HCT116 (cell line): ENCODE measurements around the gene SH2B3. TPM values are rescaled to one million over a fixed set of nuclear protein-coding genes. Genes with fewer than 3 reads are reported as not detected.

ENCODE experiments used
- ATAC-seq: fragments of 200-7000 bp; cut with Tn5 transposase; 2 replicates; pipeline ENCODE4 v1.9.1; 2020; ENCODE audit warnings: mild to moderate bottlenecking, moderate library complexity
- BruUV-seq: library from RNA; stranded (reverse); fragments of 400-500 nt; replicated peaks from 2 replicates; lab custom pipeline; 2021; lab: Mats Ljungman, UMichigan
- CTCF ChIA-PET: fragments of 300-600 bp; sonication (Branson Sonifier 250); formaldehyde crosslinking; loops from one replicate; lab custom pipeline; 2021; ENCODE audit warnings: antibody characterized with exemption; lab: Charles Lee
- POLR2A ChIA-PET: fragments of 300-600, 350-600 bp; sonication (Branson Sonifier 250); formaldehyde crosslinking; loops from one replicate; lab custom pipeline; 2021; ENCODE audit warnings: antibody characterized with exemption; lab: Charles Lee
- RAD21 ChIA-PET, 2 experiments: fragments of 300-600 bp; sonication (Branson Sonifier 250); formaldehyde crosslinking; loops; one replicate each; lab custom pipeline; 2023; ENCODE audit warnings: low total read pairs in 2 of 2; ENCODE audit not compliant: uncharacterized antibody in 2 of 2, unreplicated experiment in 2 of 2, low non-redundant PET in 1 of 2; lab: Charles Lee
- DNase-seq: peaks from one replicate; pipeline ENCODE4 v3.0.0-alpha.2; 2010; ENCODE audit warnings: low read depth, low spot score
- H2AFZ ChIP-seq: fragments of 200-600 bp; shearing (Covaris generic), sonication (generic); 2 replicates; pipeline ENCODE4 v1.6.1; 2017; ENCODE audit warnings: low read depth, mixed run types, mixed read lengths, antibody characterized with exemption, low read length; ENCODE audit not compliant: poor library complexity, severe bottlenecking
- H3K27ac ChIP-seq: 2 replicates; pipeline ENCODE4 v1.5.1; 2012; ENCODE audit warnings: low read depth, low read length
- H3K27me3 ChIP-seq: fragments of 200-600 bp; sonication (generic); 2 replicates; pipeline ENCODE4 v1.6.1; 2016; ENCODE audit warnings: mixed run types, low read length, mixed read lengths; ENCODE audit not compliant: insufficient read depth
- H3K36me3 ChIP-seq, 2 experiments: fragments of 200-500 bp in 1 of 2; fragments of 200-600 bp in 1 of 2; sonication (Bioruptor generic) in 1 of 2; sonication (generic) in 1 of 2; 2 replicates each; pipeline versions ENCODE4 v1.5.1 to v1.6.1; 2014 to 2016; ENCODE audit warnings: low read length in 2 of 2, inconsistent platforms in 1 of 2, mixed read lengths in 1 of 2, mixed run types in 1 of 2; ENCODE audit not compliant: insufficient read depth in 2 of 2, control insufficient read depth in 1 of 2
- H3K4me1 ChIP-seq, 2 experiments: fragments of 200-600 bp in 1 of 2; sonication (generic) in 1 of 2; 2 replicates each; pipeline versions ENCODE4 v1.5.1 to v1.6.1; 2012 to 2017; ENCODE audit warnings: low read length in 2 of 2, inconsistent platforms in 1 of 2, mild to moderate bottlenecking in 1 of 2, mixed read lengths in 1 of 2, mixed run types in 1 of 2, moderate library complexity in 1 of 2; ENCODE audit not compliant: insufficient read depth in 2 of 2, control insufficient read depth in 1 of 2
- H3K4me2 ChIP-seq: fragments of 200-600 bp; sonication (generic); 2 replicates; pipeline ENCODE4 v1.6.1; 2017; ENCODE audit warnings: mixed run types, low read length, mixed read lengths
- H3K4me3 ChIP-seq, 2 experiments: fragments of 200-600 bp in 1 of 2; sonication (generic) in 1 of 2; replicated peaks in 1 of 2; 2 replicates each; pipeline ENCODE4 v1.5.1; 2011 to 2016; ENCODE audit warnings: low read length in 2 of 2, control low read depth in 1 of 2, low read depth in 1 of 2, mild to moderate bottlenecking in 1 of 2, mixed read lengths in 1 of 2, mixed run types in 1 of 2
- H3K79me2 ChIP-seq: fragments of 200-600 bp; sonication (generic); 2 replicates; pipeline ENCODE4 v1.6.1; 2017; ENCODE audit warnings: mild to moderate bottlenecking, mixed run types, low read length, moderate library complexity, mixed read lengths; ENCODE audit not compliant: insufficient read depth
- H3K9ac ChIP-seq: fragments of 200-600 bp; sonication (generic); 2 replicates; pipeline ENCODE4 v1.6.1; 2016; ENCODE audit warnings: low read length, mixed read lengths
- H3K9me2 ChIP-seq: fragments of 200-600 bp; sonication (generic), shearing (Covaris generic); 2 replicates; pipeline ENCODE4 v1.6.1; 2017; ENCODE audit warnings: mixed run types, mild to moderate bottlenecking, moderate library complexity; ENCODE audit not compliant: insufficient read depth
- H3K9me3 ChIP-seq, 2 experiments: fragments of 200-500 bp in 1 of 2; fragments of 200-600 bp in 1 of 2; sonication (Bioruptor generic) in 1 of 2; sonication (generic) in 1 of 2; 2 replicates each; pipeline ENCODE4 v1.6.1; 2014 to 2017; ENCODE audit warnings: low read length in 2 of 2, mixed read lengths in 2 of 2, inconsistent platforms in 1 of 2, low read depth in 1 of 2, mild to moderate bottlenecking in 1 of 2, mixed run types in 1 of 2, moderate library complexity in 1 of 2; ENCODE audit not compliant: control insufficient read depth in 1 of 2, insufficient read depth in 1 of 2
- H4K20me1 ChIP-seq: fragments of 200-600 bp; sonication (generic), shearing (Covaris generic); 2 replicates; pipeline ENCODE4 v1.6.1; 2017; ENCODE audit warnings: mixed run types, mild to moderate bottlenecking, moderate library complexity; ENCODE audit not compliant: insufficient read depth
- CBX3 ChIP-seq: IDR thresholded peaks from 2 replicates; pipeline ENCODE4 v1.6.1; 2012; ENCODE audit warnings: low read depth
- CTCF ChIP-seq, 3 experiments: fragments of 200-600 bp in 1 of 3; sonication (generic) in 1 of 3; IDR thresholded peaks in 2 of 3; conservative IDR thresholded peaks in 1 of 3; 2 replicates each; pipeline ENCODE4 v1.5.1; 2012 to 2017; ENCODE audit warnings: low read depth in 2 of 3, low read length in 2 of 3, antibody characterized with exemption in 1 of 3, borderline replicate concordance in 1 of 3, control low read depth in 1 of 3, mild to moderate bottlenecking in 1 of 3, mixed read lengths in 1 of 3, mixed run types in 1 of 3, moderate library complexity in 1 of 3; ENCODE audit not compliant: insufficient read depth in 1 of 3
- EGR1 ChIP-seq: IDR thresholded peaks from 2 replicates; pipeline ENCODE4 v1.6.1; 2012; ENCODE audit warnings: low read depth
- ELF1 ChIP-seq: IDR thresholded peaks from 2 replicates; pipeline ENCODE4 v1.6.1; 2012; ENCODE audit warnings: low read depth, borderline replicate concordance
- EZH2 ChIP-seq: fragments of 200-600 bp; sonication (generic); IDR thresholded peaks from 2 replicates; pipeline ENCODE4 v1.6.1; 2017; ENCODE audit warnings: antibody characterized with exemption, mixed run types
- REST ChIP-seq: IDR thresholded peaks from 2 replicates; pipeline ENCODE4 v1.6.1; 2012; ENCODE audit warnings: low read depth
- SP1 ChIP-seq: IDR thresholded peaks from 2 replicates; pipeline ENCODE4 v1.6.1; 2012; ENCODE audit warnings: low read depth
- ZFX ChIP-seq: fragments of 450-650 bp; IDR thresholded peaks from 2 replicates; pipeline ENCODE4 v1.6.1; 2017
- ZNF274 ChIP-seq: fragments of 200-500 bp; sonication (Bioruptor generic); IDR thresholded peaks from 2 replicates; pipeline ENCODE4 v1.6.1; 2014; ENCODE audit warnings: mild to moderate bottlenecking, low read depth, low read length, inconsistent platforms
- intact Hi-C: fragments of 100-400 bp; cut with micrococcal nuclease; formaldehyde crosslinking; loops from 2 replicates; pipeline ENCODE4 v1.10.0; 2022
- total RNA-seq: library from RNA; stranded (reverse); gene quantifications from one replicate; pipeline ENCODE4 v1.2.1, GENCODE V29; 2021; ENCODE audit not compliant: unreplicated experiment

Gene SH2B3
- total RNA-seq, 1 experiment from 2014 or later = 17.3 TPM

- H3K27me3 ChIP-seq = no peaks in the 10 kb centered on the region
- H3K9me2 ChIP-seq = no peaks in the 10 kb centered on the region
- no TSS peak for BruUV-seq
- ChIA-PET POLR2A (no interaction called here), CTCF (no interaction called here), RAD21 (no interaction called here)
- H3K27ac ChIP-seq = no peak overlapping the region
- no peak overlapping the region for H2AFZ ChIP-seq
- H3K4me1 ChIP-seq = peaks cover 22 to 36% of the 10 kb centered on the region in 2 experiments
- no peak for TF ChIP-seq ZFX
- no peak for TF ChIP-seq CTCF (IDR thresholded peaks at IDR 0.05 in 2 of 3, conservative IDR thresholded peaks at IDR 0.05 in 1 of 3; ENCODE audit: borderline replicate concordance in 1 of 3, insufficient read depth in 1 of 3, low read depth in 2 of 3, low read length in 2 of 3)
- no peak for TF ChIP-seq SP1
- no peak for TF ChIP-seq EGR1
- no peak for TF ChIP-seq EZH2
- no peak for TF ChIP-seq REST
- no peak for TF ChIP-seq CBX3
- TF ChIP-seq ZNF274 = no peak
- no peak for TF ChIP-seq ELF1
- DNase-seq = no peak
- H3K36me3 ChIP-seq = no peaks in the 10 kb centered on the region
- no peak overlapping the region for H3K9ac ChIP-seq
- no peak for ATAC-seq
- H3K9me3 ChIP-seq = no peaks in the 10 kb centered on the region
- intact Hi-C loops = no loop called here
- H3K4me2 ChIP-seq = no peak overlapping the region
- no peaks in the 10 kb centered on the region for H4K20me1 ChIP-seq
- H3K4me3 ChIP-seq = no peak overlapping the region
- no peaks in the 10 kb centered on the region for H3K79me2 ChIP-seq
Observed at GRCh38 chr12:111428728-111429175, 23.0 kb downstream of the SH2B3 start.
